Measurements from ENCODE around the gene ARRB2.
"Not testable (repeated sequence)": the region's sequence is repeated elsewhere in the genome, so short reads cannot be mapped to it uniquely, and the experiment has no call there.

The ARRB2 gene

DNA sequence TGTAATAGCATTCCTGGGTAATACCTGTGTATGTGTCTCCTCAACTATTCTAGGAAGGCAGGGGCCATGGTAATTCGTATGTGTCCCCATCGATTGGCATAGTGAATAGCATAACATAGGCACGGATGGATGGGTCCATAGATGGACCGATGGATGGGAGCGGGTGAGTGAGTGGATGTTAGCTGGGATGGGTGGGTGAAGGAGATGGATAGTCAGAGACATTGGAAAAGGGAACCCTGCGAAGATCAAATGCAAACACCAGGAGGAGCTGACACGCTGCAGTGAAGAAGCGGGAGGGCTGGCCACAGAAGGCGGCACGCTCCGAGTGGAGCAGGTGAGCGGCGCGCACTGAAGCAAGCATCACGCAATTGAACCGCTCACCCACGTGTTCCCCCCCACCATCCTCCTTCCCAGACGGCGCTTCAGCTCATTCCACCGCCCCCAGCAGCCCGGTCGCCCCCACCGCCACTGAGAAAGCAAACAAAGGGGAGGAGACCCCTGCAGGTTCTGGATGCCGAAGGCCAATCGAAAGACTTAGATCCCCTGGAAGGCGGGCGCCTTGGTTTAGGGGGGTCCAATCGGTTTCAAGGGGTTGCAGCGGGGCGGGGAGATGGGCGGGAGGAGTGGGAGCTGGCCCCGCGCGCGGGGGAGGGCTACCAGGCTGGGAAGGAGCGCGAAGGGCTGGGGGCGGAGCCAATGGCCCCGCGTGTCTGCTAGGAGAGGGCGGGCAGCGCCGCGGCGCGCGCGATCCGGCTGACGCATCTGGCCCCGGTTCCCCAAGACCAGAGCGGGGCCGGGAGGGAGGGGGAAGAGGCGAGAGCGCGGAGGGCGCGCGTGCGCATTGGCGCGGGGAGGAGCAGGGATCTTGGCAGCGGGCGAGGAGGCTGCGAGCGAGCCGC lies at the start of gene ARRB2:
ARRB2 (plus strand) TSS at position 839 of the 899 bp plus-strand sequence. CDS start 90 bp downstream, outside the sequence.
- DNase-seq (ENCODE audit: extremely low read depth in 1 of 2, low read depth in 1 of 2) = peak; percentile 96 to 98

DNA sequence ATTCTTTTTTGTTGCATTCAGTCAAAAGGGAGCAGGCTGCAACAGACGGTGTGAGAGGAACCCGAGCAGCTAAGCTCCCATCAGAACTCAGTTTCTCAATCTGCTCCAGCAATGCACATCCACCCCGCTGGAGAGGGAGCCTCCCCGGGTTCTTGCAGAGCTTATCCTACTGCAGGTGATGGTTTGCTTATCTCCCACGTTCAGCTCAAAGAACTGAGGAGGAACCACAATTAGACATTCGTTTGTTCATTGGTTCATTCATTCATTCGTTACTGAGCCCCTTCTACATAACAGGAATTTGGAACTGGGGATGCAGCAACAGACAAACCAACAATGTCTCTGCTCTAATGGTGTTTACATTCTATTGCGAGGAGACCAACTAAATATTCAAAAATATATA lies 46.7 kb upstream of the ARRB2 start:
- DNase-seq (ENCODE audit: extremely low read depth in 1 of 2, low read depth in 1 of 2) = no peak

DNA sequence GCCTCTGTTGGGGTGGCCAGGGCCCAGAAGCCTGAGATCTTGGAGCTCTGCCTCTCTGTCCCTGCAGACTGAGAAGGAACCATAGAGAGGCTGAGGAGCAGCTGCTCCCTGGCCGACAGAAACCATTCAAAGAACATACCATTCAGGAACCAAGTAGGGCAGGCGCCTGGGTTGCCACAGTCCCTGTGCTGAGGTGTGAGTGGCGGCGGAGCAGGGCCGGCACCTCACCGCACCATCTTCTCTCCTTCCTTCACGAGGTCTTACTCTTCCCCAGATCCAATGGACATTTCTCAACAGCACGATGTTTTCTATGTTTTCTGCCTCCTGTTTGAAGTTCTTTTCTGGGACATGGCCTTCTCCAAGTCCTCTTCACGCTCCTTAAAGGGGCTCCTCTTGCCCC lies 46.2 kb upstream of the ARRB2 start:
- DNase-seq (ENCODE audit: extremely low read depth in 1 of 2, low read depth in 1 of 2) = no peak

DNA sequence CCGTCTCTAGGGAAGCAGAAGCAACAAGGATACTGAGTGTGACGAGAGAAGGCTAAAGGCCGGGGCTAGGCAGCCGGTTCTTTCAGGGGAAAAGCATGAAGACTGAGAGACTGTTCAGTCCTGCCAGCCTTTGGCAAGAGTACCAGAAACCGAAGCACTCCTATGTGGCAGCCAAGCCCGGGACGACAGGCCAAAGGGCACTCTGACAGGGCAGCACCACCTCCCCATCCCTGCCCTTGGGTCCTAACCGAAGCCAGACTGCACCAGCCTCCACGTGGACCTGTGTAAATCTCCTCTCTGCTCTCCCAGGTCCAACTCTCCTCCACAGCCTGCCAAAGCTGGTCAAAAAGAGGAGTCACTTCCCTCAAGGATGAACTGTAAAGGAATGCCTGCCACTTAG lies 45.4 kb upstream of the ARRB2 start:
- no peak for DNase-seq (ENCODE audit: extremely low read depth in 1 of 2, low read depth in 1 of 2)

DNA sequence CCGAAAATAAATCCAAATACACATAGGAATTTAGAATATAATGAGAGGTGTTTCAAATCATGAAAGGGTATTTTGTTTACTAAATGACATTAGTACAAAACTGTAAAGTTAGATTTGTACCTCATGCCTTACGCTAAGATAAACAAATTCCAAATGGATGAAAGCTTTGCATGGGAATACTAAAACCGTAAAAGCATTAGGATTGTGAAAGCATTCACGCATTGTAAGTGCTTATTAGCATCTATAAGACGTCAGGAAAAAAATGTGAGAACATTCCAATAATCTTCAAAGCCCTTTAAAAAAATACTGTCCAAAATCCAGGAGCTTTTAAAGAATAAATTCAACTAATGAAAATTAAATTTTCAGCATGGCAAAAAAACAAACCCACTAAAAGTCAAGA lies 44.1 kb upstream of the ARRB2 start:
- no peak for DNase-seq (ENCODE audit: extremely low read depth in 1 of 2, low read depth in 1 of 2)

DNA sequence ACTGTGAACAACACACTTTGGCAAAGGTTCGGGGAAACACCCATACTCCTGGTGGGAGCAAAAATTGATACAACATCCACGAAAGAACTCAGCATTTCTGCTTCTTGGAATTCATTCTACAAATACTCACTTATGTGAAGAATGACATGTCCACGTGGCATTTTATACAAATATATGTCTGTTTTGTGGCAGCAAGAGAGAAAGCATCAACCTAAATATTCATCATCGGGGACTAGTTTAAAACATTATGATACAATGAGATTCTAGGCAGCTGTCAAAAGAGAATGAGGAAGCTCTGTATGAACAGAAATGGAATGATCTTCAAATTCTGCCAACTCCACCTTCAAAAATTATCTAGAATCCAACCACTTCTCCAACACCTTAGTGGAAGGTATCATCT lies 43.3 kb upstream of the ARRB2 start:
- DNase-seq (ENCODE audit: extremely low read depth in 1 of 2, low read depth in 1 of 2) = no peak

DNA sequence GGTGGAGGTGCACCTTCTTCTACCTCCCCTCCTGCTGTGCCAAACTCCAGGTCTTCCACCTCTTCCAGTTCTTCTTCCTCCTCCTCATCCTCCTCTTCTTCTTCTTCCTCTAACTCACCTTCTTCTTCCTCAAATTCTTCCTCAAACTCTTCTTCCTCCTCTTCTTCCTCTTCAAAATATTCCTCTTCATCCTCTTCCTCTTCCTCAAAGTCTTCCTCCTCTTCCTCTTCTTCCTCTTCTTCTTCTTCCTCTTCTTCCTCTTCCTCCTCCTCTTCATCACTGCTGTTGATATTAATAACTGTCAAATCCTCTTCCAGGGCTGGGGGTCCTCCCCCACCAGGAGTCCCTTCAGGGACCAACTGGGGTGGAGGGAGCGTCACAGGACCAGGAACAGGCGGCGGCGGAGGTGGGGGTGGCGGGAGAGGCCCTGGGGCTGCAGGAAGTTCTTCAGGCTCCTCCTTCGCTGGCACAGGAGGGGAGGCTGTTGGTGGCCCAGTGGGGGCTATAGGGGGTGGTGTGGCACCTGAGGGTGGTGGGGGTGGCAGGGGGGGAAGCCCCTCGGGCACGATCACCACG lies 38.3 kb upstream of the ARRB2 start:
- DNase-seq (ENCODE audit: extremely low read depth in 1 of 2, low read depth in 1 of 2) = no peak

DNA sequence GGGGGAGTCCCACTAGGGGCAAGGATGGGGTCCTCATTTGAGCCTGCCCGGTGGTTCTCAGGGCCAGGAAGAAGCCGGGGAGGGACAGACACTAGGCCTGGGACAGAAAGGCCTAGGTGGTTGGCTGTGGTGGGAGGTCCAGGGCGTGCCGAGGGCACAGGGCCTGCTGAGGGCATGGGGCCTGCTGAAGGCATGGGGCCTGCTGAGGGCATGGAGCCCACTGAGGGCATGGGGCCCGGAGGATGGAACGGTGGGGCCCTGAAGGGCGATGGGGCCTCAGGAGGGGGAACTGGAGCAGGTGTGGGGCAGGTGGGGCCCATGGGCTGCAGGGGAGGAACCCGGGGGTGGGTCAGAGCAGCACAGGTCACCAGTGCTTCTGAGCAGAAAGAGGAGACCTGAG lies 37.7 kb upstream of the ARRB2 start:
- no peak for DNase-seq (ENCODE audit: extremely low read depth in 1 of 2, low read depth in 1 of 2)

DNA sequence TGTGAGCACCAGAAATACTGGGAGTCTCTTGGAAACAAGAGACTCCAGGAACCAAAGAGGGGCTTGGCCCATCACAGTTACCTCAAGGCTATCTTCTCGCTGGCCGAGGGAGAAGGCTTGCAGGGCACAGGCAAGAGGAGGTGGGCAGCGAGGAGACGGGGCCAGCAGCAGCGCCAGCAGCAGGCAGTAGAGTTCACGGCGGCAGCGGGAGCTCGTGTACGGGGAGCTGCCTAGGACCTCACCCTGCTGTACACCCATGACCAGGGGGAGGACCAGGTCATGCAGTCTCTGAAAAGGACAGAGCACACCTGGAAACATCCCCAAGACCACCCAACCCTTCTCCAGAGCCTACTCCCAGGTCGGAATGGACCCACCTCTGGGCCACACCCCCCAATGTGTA lies 37.3 kb upstream of the ARRB2 start:
- DNase-seq (ENCODE audit: extremely low read depth in 1 of 2, low read depth in 1 of 2) = no peak

DNA sequence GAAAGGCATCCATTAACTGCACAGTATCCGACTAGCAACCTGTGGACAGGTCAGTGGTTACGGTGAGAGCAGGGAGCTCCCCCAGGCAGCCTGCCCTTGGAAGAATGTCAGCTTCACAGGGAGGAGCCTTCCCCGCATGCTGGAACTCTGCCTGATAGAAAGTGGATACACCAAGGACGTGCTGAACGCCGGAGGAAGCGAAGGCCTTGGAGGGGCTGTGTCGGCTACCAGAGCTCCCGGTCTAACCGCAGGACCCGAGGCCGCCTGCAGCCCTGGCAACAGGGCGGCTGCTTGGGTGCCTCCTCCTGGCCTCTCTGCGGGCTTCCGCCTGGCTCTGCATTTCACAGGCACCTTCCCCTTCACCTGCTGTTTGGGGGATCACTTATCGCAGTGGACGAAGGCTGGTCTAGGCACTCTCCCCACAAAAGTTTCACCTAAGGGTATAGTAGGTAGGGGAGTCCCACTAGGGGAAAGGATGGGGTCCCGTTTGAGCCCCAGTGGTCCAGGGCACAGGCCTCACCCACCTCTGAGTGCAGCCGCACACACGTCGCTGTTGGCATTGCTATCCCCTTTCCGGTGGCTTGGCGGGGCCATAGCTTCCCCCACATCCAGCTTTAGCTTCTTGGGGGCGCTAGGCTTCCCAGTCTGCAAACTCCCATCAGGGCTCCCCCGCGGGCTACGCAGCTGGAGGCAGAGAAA lies 36.3 kb upstream of the ARRB2 start:
- no peak for DNase-seq (ENCODE audit: extremely low read depth in 1 of 2, low read depth in 1 of 2)

DNA sequence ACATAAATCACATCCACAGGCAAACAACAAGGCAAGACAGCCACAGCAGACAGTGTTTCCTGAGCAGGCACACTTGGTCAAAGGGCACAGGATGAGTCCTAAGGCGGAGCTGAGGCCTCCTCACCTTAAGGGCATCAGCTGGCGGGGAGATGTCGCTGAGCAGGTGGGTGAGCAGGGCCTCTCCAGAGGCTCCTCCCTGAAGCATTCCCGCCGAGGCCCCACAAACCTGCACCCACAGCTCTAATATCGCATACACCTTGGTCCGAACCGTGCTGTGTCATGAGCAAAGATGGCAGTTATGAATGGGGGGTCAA lies 35.8 kb upstream of the ARRB2 start:
- DNase-seq (ENCODE audit: extremely low read depth in 1 of 2, low read depth in 1 of 2) = no peak

DNA sequence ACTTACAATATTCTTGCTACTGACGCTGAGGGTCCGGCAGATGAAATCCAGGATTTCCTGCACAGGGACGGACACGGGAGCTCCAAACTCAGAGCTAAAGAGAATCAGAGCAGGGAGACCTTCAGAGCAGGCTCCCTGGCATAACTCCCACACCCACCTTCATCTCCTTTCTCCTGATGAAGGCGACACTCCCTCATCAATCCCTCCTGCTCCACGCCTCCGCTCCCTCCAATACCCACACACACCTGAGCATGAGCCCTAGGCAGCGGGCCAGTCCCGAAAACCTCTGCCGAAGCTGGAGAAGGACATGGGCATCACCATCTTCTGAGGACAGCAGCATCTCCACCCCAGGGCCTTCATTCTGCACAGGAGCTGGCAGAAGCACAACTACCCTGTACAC lies 34.6 kb upstream of the ARRB2 start:
- no peak for DNase-seq (ENCODE audit: extremely low read depth in 1 of 2, low read depth in 1 of 2)

DNA sequence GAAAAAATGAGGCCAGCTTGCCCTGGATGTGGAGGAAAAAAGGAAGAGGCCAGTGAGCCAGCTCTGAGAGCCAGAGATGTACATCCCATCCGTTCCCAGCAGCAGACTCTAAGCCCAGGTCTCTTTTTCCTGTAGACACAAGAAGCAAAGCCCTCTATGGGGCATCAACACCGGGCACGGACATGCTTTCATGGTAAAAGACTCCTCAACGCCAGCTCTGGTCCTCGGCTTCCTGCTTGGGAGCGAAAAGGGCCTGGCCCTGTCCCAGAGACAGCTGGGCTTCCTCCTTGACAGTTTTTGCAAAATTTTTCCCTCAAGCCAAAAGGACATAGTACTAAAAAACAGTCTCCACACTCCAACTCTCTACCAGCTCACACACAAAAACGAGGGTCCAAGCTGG lies 33.6 kb upstream of the ARRB2 start:
- DNase-seq (ENCODE audit: extremely low read depth in 1 of 2, low read depth in 1 of 2) = no peak

DNA sequence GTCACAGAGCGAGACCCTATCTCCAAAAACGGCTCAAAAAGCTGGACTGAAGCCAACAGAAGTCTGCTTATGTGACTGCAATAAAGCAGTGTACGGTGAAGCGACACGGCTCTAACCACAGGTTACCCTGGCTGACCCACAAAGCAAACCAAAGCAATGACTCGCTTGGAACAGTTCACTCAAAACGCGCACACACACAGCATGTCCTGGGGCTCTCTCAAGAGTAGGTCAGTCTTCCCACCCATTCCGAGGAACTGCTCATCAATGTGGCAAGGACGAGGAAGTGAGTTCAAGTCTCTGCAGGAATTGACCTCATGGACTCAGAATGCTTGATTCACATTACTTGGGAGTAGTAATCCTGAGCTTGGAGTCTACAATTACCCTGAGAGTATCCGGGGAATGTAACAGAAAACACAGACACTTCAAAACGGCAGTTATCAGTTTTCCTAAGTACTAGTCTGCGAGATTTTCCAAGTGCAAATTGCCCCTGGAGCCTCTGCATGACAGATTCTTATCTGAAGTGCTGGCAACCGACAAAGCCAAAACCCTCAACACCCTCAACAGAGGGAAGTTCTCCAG lies 31.9 kb upstream of the ARRB2 start:
- DNase-seq (ENCODE audit: extremely low read depth in 1 of 2, low read depth in 1 of 2) = no peak

DNA sequence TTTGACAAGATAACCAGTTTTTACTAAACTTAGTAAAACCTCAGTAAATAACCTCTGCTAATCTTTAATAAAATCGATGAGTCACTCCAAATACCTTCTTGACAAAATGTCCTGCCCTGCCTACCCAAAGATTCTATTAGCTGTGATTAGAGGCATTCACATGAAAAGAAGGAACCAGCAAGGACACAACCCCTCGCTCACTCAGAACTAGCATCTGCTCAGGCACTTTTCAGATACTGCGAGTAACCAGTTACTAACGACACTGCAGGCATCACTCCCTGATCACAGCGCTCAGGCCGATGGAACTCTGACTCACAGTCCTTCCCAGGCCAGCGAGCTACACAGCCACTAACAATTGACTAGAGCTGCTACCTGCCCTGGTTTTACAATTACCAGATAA lies 30.8 kb upstream of the ARRB2 start:
- DNase-seq (ENCODE audit: extremely low read depth in 1 of 2, low read depth in 1 of 2) = no peak

DNA sequence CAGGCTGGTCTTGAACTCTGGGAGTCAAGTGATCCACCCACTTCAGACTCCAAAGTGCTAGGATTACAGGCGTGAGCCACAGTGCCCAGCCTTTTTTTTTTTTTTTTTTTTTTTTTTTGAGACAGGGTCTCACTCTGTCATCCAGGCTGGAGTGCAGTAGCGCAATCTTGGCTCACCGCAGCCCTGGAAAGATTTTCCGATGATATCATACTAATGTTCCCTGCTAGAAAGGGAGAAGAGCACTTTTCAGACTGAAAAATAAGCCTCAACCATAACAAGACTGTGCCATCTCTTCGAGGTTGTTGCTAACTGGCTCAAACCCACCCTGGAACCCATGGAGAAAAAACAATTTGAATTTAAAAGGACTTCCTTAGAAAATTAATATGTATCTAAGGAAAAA lies 26.7 kb upstream of the ARRB2 start:
- DNase-seq (ENCODE audit: extremely low read depth in 1 of 2, low read depth in 1 of 2) = not testable (repeated sequence)

DNA sequence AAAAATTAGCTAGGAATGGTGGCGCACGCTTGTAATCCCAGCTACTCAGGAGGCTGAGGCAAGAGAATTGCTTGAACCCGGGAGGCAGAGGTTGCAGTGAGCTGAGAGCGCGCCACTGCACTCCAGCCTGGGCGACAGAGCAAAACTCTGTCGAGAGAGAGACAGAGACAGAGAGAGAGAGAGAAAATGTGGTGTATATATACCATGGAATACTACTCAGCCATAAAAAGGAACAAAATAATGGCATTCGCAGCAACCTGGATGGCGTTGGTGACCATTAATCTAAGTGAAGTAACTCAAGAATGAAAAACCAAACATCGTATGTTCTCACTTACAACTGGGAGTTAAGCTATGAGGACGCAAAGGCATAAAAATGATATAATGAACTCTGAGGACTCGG lies 20.6 kb upstream of the ARRB2 start:
- DNase-seq (ENCODE audit: extremely low read depth in 1 of 2, low read depth in 1 of 2) = not testable (repeated sequence)

DNA sequence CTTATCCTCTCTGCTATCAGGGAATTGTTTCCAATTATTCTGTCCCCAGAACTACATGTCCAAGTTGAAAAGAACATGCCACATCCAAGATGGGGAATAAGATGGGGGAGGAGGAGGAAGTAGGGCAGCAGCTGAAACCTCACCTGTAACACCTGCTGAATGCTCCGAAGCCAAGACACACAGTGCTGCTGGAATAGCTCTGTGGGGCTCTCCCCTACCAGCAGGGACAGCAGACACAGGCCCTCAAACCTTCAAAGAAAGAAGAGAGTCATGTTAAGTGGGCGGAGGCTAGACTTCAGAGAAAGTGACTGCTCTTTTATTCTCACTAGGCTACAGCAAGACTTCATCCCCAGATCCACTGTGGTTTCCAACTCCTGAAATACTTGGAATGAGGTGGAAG lies 19.7 kb upstream of the ARRB2 start:
- no peak for DNase-seq (ENCODE audit: extremely low read depth in 1 of 2, low read depth in 1 of 2)

DNA sequence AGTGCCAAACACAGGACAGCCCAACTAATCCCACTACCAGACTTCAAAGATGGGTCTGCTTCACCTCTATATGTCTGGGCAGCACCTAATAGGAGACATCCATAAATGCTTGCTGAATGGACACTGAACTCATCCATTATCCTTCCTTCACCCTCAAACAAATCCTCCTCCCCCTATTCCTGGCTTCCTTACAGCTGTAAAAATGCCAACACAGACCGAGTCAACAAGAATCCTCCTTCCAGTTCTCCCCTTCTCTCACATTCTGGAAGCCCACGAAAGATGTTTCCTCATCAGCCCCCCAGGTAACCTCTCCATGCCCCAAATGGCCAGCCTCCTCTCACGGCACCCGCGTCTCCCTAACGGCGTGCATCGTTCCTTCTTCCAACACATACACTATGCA lies 18.7 kb upstream of the ARRB2 start:
- DNase-seq (ENCODE audit: extremely low read depth in 1 of 2, low read depth in 1 of 2) = no peak

DNA sequence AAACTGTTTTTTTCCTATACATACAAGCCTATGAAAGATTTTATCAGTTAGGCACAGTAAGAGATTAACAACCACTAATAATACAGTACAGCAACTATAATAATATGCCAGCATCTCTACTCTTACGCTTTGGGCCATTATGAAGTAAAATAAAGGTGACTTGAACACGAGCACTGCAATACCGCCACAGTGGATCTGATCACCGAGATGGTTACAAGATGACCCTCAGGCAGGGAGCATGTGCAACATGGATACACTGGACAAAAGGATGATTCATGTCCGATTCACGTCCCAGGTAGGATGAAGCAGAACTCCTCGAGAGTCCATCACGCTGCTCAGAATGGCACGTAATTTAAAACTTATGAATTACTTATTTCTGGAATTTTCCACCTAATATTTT lies 17.0 kb upstream of the ARRB2 start:
- DNase-seq (ENCODE audit: extremely low read depth in 1 of 2, low read depth in 1 of 2) = no peak

DNA sequence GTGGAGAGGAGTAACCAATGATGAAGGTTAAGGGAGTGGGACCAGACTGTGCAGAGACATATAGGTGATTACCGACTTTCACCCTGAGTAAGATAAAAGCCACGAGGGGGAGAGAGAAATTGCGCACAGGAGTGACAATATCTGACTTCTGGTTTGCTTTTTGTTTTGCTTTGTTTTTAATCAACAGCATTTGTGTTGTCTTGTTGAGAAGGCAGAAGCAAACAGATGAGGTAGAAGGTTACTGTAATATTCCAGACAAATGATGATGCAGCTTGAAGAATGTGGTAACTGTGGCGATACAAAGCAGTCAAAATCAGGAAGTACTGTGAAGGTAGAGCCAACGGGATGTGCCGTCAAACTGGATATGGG lies 14.0 kb upstream of the ARRB2 start:
- no peak for DNase-seq (ENCODE audit: extremely low read depth in 1 of 2, low read depth in 1 of 2)
